Osteoblast (primary cell): ENCODE results near the gene RPL3. TPM values are rescaled to one million over a fixed set of nuclear protein-coding genes. Genes with fewer than 3 reads are reported as not detected.

Experiments used
- DNase-seq: peaks from one replicate; pipeline ENCODE4 v3.0.0; 2011; ENCODE audit warnings: low spot score, mixed read lengths; ENCODE audit not compliant: insufficient read length; ENCODE audit errors: missing footprints
- H2AFZ ChIP-seq: 2 replicates; pipeline ENCODE4 v1.6.0; 2011; ENCODE audit warnings: mild to moderate bottlenecking, low read length
- H3K27ac ChIP-seq: 2 replicates; pipeline ENCODE4 v1.5.1; 2011; ENCODE audit warnings: mild to moderate bottlenecking, low read depth, low read length, moderate library complexity
- H3K27me3 ChIP-seq: 2 replicates; pipeline ENCODE4 v1.6.0; 2012; ENCODE audit warnings: mild to moderate bottlenecking, control low read depth, inconsistent platforms, low read length, moderate library complexity; ENCODE audit not compliant: insufficient read depth
- H3K36me3 ChIP-seq: 2 replicates; pipeline ENCODE4 v1.5.1; 2011; ENCODE audit warnings: mild to moderate bottlenecking, low read length, control low read depth, moderate library complexity; ENCODE audit not compliant: insufficient read depth
- H3K4me1 ChIP-seq: 2 replicates; pipeline ENCODE4 v1.5.1; 2011; ENCODE audit warnings: mild to moderate bottlenecking, low read length, control low read depth, moderate library complexity; ENCODE audit not compliant: insufficient read depth
- H3K4me2 ChIP-seq: 2 replicates; pipeline ENCODE4 v1.6.0; 2011; ENCODE audit warnings: mild to moderate bottlenecking, low read length; ENCODE audit not compliant: insufficient read depth
- H3K4me3 ChIP-seq: fragments of 200-600 bp; sonication (generic); 3 replicates; pipeline ENCODE4 v1.5.1; 2012; ENCODE audit warnings: mild to moderate bottlenecking, low read length, inconsistent platforms; ENCODE audit not compliant: insufficient read depth
- H3K79me2 ChIP-seq: 2 replicates; pipeline ENCODE4 v1.6.0; 2012; ENCODE audit warnings: mild to moderate bottlenecking, low read length, control low read depth, inconsistent platforms; ENCODE audit not compliant: insufficient read depth
- H3K9me3 ChIP-seq: 2 replicates; pipeline ENCODE4 v1.5.1; 2011; ENCODE audit warnings: low read depth, low read length, control low read depth
- H4K20me1 ChIP-seq: 2 replicates; pipeline ENCODE4 v1.6.0; 2012; ENCODE audit warnings: mild to moderate bottlenecking, low read length, control low read depth; ENCODE audit not compliant: insufficient read depth
- total RNA-seq: library from RNA; depleted of rRNA; stranded (reverse); fragments of >200 nt; gene quantifications from 2 replicates; pipeline ENCODE4 v1.2.3, GENCODE V29; 2012
- TF ChIP-seq, protein P1 (sequence below): IDR thresholded peaks from 2 replicates; pipeline ENCODE4 v1.5.1; 2011; ENCODE audit warnings: mild to moderate bottlenecking, low read depth, low read length, moderate library complexity; ENCODE audit errors: extremely low read depth

RPL3 gene
- total RNA-seq, 1 donor, result 2,119 TPM

DNA sequence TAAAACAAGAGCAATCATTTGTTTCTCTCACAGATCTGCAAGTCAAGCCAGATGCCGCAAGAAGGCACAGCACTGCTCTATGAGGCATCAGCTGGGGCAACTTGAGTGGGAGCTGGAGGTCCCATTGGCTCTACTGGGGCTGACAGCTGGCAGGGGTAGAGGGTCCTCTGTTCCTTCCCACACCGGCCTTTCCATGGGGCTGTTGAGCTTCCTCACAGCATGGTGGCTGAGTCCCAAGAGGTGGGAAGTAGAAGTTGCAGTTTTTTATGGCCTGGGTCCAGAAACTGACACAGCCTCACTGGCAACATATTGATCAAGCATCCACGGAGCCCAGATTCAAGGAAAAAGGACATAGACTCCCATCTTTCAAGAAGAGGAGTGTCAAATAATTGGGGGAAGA is 34.4 kb downstream of the RPL3 start:
- no peaks in the 10 kb centered on the region for H3K79me2 ChIP-seq
- no peak overlapping the region for H3K4me2 ChIP-seq
- H2AFZ ChIP-seq, result no peak overlapping the region
- TF ChIP-seq, protein P1, sequence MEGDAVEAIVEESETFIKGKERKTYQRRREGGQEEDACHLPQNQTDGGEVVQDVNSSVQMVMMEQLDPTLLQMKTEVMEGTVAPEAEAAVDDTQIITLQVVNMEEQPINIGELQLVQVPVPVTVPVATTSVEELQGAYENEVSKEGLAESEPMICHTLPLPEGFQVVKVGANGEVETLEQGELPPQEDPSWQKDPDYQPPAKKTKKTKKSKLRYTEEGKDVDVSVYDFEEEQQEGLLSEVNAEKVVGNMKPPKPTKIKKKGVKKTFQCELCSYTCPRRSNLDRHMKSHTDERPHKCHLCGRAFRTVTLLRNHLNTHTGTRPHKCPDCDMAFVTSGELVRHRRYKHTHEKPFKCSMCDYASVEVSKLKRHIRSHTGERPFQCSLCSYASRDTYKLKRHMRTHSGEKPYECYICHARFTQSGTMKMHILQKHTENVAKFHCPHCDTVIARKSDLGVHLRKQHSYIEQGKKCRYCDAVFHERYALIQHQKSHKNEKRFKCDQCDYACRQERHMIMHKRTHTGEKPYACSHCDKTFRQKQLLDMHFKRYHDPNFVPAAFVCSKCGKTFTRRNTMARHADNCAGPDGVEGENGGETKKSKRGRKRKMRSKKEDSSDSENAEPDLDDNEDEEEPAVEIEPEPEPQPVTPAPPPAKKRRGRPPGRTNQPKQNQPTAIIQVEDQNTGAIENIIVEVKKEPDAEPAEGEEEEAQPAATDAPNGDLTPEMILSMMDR, result no peak
- H3K9me3 ChIP-seq, result peaks cover 6% of the 10 kb centered on the region
- H3K36me3 ChIP-seq, result no peaks in the 10 kb centered on the region
- no peaks in the 10 kb centered on the region for H3K4me1 ChIP-seq
- no peaks in the 10 kb centered on the region for H4K20me1 ChIP-seq
- DNase-seq, result no peak
- H3K4me3 ChIP-seq, result no peak overlapping the region
- H3K27ac ChIP-seq, result no peak overlapping the region
- H3K27me3 ChIP-seq, result no peaks in the 10 kb centered on the region

- peak; percentile 11 for DNase-seq
- Histone ChIP-seq H3K79me2 (no peaks in the 10 kb centered on the region), H3K9me3 (peaks cover 6% of the 10 kb centered on the region), H3K4me2 (no peak overlapping the region), H2AFZ (no peak overlapping the region), H3K4me3 (no peak overlapping the region), H3K36me3 (no peaks in the 10 kb centered on the region), H3K4me1 (no peaks in the 10 kb centered on the region), H4K20me1 (no peaks in the 10 kb centered on the region), H3K27me3 (no peaks in the 10 kb centered on the region), H3K27ac (no peak overlapping the region)
- TF ChIP-seq, protein P1, result no peak
Observed at GRCh38 chr22:39284142-39284980, 35.1 kb downstream of the RPL3 start.

GRCh38 chr22:39283322-39284141 is 35.9 kb downstream of the RPL3 start:
- Histone ChIP-seq H3K4me1 (peaks cover 1% of the 10 kb centered on the region), H3K9me3 (peaks cover 6% of the 10 kb centered on the region), H3K36me3 (no peaks in the 10 kb centered on the region), H3K27me3 (no peaks in the 10 kb centered on the region), H3K79me2 (no peaks in the 10 kb centered on the region), H3K27ac (no peak overlapping the region), H3K4me2 (no peak overlapping the region), H3K4me3 (no peak overlapping the region), H2AFZ (peak overlapping the region; percentile 51), H4K20me1 (no peaks in the 10 kb centered on the region)
- TF ChIP-seq, protein P1, result no peak
- DNase-seq, result peak; percentile 89

- DNase-seq, result no peak
- peaks cover 6% of the 10 kb centered on the region for H3K9me3 ChIP-seq
- H2AFZ ChIP-seq, result peak overlapping the region; percentile 51
- H3K27ac ChIP-seq, result no peak overlapping the region
- H3K4me3 ChIP-seq, result no peak overlapping the region
- no peaks in the 10 kb centered on the region for H3K79me2 ChIP-seq
- no peaks in the 10 kb centered on the region for H4K20me1 ChIP-seq
- H3K36me3 ChIP-seq, result no peaks in the 10 kb centered on the region
- peaks cover 8% of the 10 kb centered on the region for H3K4me1 ChIP-seq
- no peak overlapping the region for H3K4me2 ChIP-seq
- TF ChIP-seq, protein P1, result no peak
- H3K27me3 ChIP-seq, result no peaks in the 10 kb centered on the region
Observed at GRCh38 chr22:39282645-39283321, 36.6 kb downstream of the RPL3 start.
